Loucy (cell line): Measurements from ENCODE around the gene MYL12A.

Source experiments
- H2AFZ ChIP-seq: fragments of 200-600 bp; sonication (generic); 2 replicates; pipeline ENCODE4 v1.6.0; 2016; ENCODE audit warnings: antibody characterized with exemption, mild to moderate bottlenecking, low read length, moderate library complexity
- H3F3A ChIP-seq: fragments of 200-600 bp; 2 replicates; pipeline ENCODE4 v1.6.0; 2016; ENCODE audit warnings: antibody characterized with exemption, low read depth, mild to moderate bottlenecking
- H3K27me3 ChIP-seq: fragments of 200-600 bp; sonication (generic); 2 replicates; pipeline ENCODE4 v1.6.1; 2014; ENCODE audit warnings: low read length, mild to moderate bottlenecking; ENCODE audit not compliant: insufficient read depth, poor library complexity, severe bottlenecking
- H3K36me3 ChIP-seq: fragments of 200-600 bp; sonication (generic); 2 replicates; pipeline ENCODE4 v1.6.1; 2016; ENCODE audit warnings: low read length; ENCODE audit not compliant: insufficient read depth
- H3K4me1 ChIP-seq: fragments of 200-600 bp; sonication (generic); 2 replicates; pipeline ENCODE4 v1.5.1; 2014; ENCODE audit warnings: low read length, mild to moderate bottlenecking; ENCODE audit not compliant: insufficient read depth, poor library complexity, severe bottlenecking
- H3K4me2 ChIP-seq: fragments of 200-600 bp; sonication (generic); 2 replicates; pipeline ENCODE4 v1.6.0; 2014; ENCODE audit warnings: antibody characterized with exemption, low read length, low read depth, mild to moderate bottlenecking; ENCODE audit not compliant: poor library complexity, severe bottlenecking
- H3K4me3 ChIP-seq: fragments of 200-600 bp; sonication (generic); 2 replicates; pipeline ENCODE4 v1.5.1; 2014; ENCODE audit warnings: low read length, mild to moderate bottlenecking, mixed read lengths; ENCODE audit not compliant: poor library complexity, severe bottlenecking
- H3K79me2 ChIP-seq: fragments of 200-600 bp; sonication (generic); 2 replicates; pipeline ENCODE4 v1.6.1; 2014; ENCODE audit warnings: low read length; ENCODE audit not compliant: insufficient read depth
- H3K9ac ChIP-seq: fragments of 200-600 bp; sonication (generic); 2 replicates; pipeline ENCODE4 v1.6.0; 2014; ENCODE audit warnings: mild to moderate bottlenecking, low read depth, low read length, moderate library complexity; ENCODE audit not compliant: poor library complexity, severe bottlenecking
- H3K9me2 ChIP-seq: fragments of 200-600 bp; sonication (generic); replicated peaks from 2 replicates; pipeline ENCODE4 v1.6.1; 2016; ENCODE audit warnings: low read depth, low read length, mixed read lengths
- H3K9me3 ChIP-seq: fragments of 200-600 bp; sonication (generic); 2 replicates; pipeline ENCODE4 v1.6.1; 2014; ENCODE audit warnings: mild to moderate bottlenecking, antibody characterized with exemption, low read length, low read depth; ENCODE audit not compliant: insufficient read depth
- H4K20me1 ChIP-seq: fragments of 200-600 bp; sonication (generic); 2 replicates; pipeline ENCODE4 v1.6.0; 2014; ENCODE audit warnings: antibody characterized with exemption, low read length, mild to moderate bottlenecking; ENCODE audit not compliant: insufficient read depth, poor library complexity, severe bottlenecking
- EZH2phosphoT487 ChIP-seq: fragments of 200-600 bp; IDR thresholded peaks from 2 replicates; pipeline ENCODE4 v1.6.1; 2018; ENCODE audit warnings: antibody characterized with exemption, mild to moderate bottlenecking, moderate library complexity, borderline replicate concordance
- TF ChIP-seq, protein P1 (sequence below): fragments of 200-600 bp; sonication (generic); conservative IDR thresholded peaks from 2 replicates; pipeline ENCODE4 v1.5.1; 2014; ENCODE audit warnings: mild to moderate bottlenecking, antibody characterized with exemption, low read length

MYL12A gene

GRCh38 chr18:3262234-3263131 lies 14.9 kb downstream of the MYL12A start:
- Histone ChIP-seq H3K36me3 (peaks cover 11% of the 10 kb centered on the region; the same call in 1 of the 2 replicates), H3K4me3 (peak overlapping the region; percentile 83), H3K4me1 (peaks cover 64% of the 10 kb centered on the region), H3K9ac (peak overlapping the region; percentile 91), H3K9me2 (no peaks in the 10 kb centered on the region), H4K20me1 (peaks cover 53% of the 10 kb centered on the region), H2AFZ (peak overlapping the region; percentile 47; the same call in 1 of the 2 replicates), H3K79me2 (peaks cover 79% of the 10 kb centered on the region), H3K4me2 (peak overlapping the region; percentile 94), H3F3A (peaks cover 4% of the 10 kb centered on the region; the same call in 1 of the 2 replicates), H3K27me3 (no peaks in the 10 kb centered on the region), H3K9me3 (no peaks in the 10 kb centered on the region)
- TF ChIP-seq, protein P1, sequence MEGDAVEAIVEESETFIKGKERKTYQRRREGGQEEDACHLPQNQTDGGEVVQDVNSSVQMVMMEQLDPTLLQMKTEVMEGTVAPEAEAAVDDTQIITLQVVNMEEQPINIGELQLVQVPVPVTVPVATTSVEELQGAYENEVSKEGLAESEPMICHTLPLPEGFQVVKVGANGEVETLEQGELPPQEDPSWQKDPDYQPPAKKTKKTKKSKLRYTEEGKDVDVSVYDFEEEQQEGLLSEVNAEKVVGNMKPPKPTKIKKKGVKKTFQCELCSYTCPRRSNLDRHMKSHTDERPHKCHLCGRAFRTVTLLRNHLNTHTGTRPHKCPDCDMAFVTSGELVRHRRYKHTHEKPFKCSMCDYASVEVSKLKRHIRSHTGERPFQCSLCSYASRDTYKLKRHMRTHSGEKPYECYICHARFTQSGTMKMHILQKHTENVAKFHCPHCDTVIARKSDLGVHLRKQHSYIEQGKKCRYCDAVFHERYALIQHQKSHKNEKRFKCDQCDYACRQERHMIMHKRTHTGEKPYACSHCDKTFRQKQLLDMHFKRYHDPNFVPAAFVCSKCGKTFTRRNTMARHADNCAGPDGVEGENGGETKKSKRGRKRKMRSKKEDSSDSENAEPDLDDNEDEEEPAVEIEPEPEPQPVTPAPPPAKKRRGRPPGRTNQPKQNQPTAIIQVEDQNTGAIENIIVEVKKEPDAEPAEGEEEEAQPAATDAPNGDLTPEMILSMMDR = no peak
- no peak for TF ChIP-seq EZH2phosphoT487

DNA sequence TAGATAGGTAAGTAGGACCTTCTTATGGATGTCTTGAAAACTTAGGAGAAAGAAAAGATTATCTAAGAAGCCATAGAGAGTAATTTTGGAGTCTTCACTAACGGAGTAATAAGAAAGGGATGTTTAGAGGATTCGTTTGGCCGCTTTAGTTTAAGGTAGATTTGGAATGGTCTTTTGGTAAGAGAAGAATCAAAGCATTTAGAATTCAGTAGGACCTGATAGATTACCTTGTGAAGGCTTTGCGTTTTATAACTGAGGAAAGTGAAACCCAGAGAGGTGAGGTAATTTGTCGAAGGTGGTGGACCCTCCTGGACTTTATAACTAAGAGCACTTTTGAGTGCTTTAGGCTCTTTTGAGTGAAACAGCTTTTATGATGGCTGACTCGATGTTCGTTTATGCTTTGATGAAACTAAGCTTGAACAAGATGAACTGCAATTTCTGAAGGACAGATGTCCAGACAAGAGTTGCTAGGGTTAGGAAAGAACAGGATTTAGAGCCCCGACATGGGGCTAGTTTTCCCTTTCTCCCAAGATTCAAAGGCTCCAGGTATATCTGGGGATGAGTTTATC lies 15.6 kb downstream of the MYL12A start:
- Histone ChIP-seq H3K9me2 (no peaks in the 10 kb centered on the region), H3F3A (no peaks in the 10 kb centered on the region), H3K4me1 (peaks cover 70% of the 10 kb centered on the region), H3K9me3 (no peaks in the 10 kb centered on the region), H3K27me3 (no peaks in the 10 kb centered on the region), H3K9ac (peak overlapping the region; percentile 91), H3K36me3 (peaks cover 5% of the 10 kb centered on the region; the same call in 1 of the 2 replicates), H3K4me2 (peak overlapping the region; percentile 94), H4K20me1 (peaks cover 60% of the 10 kb centered on the region), H3K79me2 (peaks cover 87% of the 10 kb centered on the region), H2AFZ (no peak overlapping the region), H3K4me3 (peak overlapping the region; percentile 83)
- TF ChIP-seq EZH2phosphoT487 = no peak
- TF ChIP-seq, protein P1 = no peak

DNA sequence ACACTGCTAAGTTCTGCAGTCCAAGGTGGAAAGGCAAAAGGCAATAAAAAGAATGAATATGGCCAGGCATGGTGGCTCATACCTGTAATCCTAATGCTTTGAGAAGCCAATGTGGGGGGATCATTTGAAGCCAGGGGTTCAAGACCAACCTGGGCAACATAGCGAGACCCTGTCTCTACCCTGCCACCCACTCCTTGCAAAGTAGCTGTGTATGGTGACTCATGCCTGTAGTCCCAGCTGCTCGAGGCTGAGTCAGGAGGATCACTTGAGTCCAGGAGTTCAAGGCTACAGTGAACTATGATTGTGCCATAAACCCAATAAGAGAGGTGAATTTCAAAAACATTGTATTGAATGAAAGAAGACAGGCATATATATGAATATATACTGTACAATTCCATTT lies 16.8 kb downstream of the MYL12A start:
- H3K79me2 ChIP-seq = peaks cover 96% of the 10 kb centered on the region
- H4K20me1 ChIP-seq = peaks cover 71% of the 10 kb centered on the region
- no peaks in the 10 kb centered on the region for H3K9me3 ChIP-seq
- H3K4me2 ChIP-seq = peak overlapping the region; percentile 94
- no peak for TF ChIP-seq EZH2phosphoT487
- TF ChIP-seq, protein P1 = no peak
- H2AFZ ChIP-seq = no peak overlapping the region
- H3K4me1 ChIP-seq = peaks cover 77% of the 10 kb centered on the region
- H3K36me3 ChIP-seq = no peaks in the 10 kb centered on the region
- no peaks in the 10 kb centered on the region for H3F3A ChIP-seq
- no peaks in the 10 kb centered on the region for H3K9me2 ChIP-seq
- peak overlapping the region; percentile 34 for H3K9ac ChIP-seq
- peak overlapping the region; percentile 83 for H3K4me3 ChIP-seq
- no peaks in the 10 kb centered on the region for H3K27me3 ChIP-seq
